DOHH2 (cell line): Measurements from ENCODE around the gene PPP1R3G.

Experiments
- H3F3A ChIP-seq: fragments of 200-600 bp; sonication (generic), shearing (Covaris generic); 2 replicates; pipeline ENCODE4 v1.6.0; 2016; ENCODE audit warnings: antibody characterized with exemption, mild to moderate bottlenecking; ENCODE audit not compliant: control insufficient read depth, insufficient read depth
- H3K27ac ChIP-seq: fragments of 200-600 bp; sonication (generic); 2 replicates; pipeline ENCODE4 v1.5.1; 2014; ENCODE audit warnings: low read depth, mild to moderate bottlenecking, low read length, moderate library complexity
- H3K27me3 ChIP-seq: fragments of 200-600 bp; sonication (generic); 2 replicates; pipeline ENCODE4 v1.6.1; 2014; ENCODE audit warnings: mild to moderate bottlenecking, low read length, mixed read lengths; ENCODE audit not compliant: control insufficient read depth
- H3K36me3 ChIP-seq: fragments of 200-600 bp; sonication (generic); 2 replicates; pipeline ENCODE4 v1.6.1; 2014; ENCODE audit warnings: mild to moderate bottlenecking, low read length, moderate library complexity, mixed read lengths; ENCODE audit not compliant: control insufficient read depth
- H3K4me1 ChIP-seq: fragments of 200-600 bp; sonication (generic); 2 replicates; pipeline ENCODE4 v1.6.1; 2014; ENCODE audit warnings: mild to moderate bottlenecking, low read length, mixed read lengths; ENCODE audit not compliant: control insufficient read depth
- H3K4me2 ChIP-seq: fragments of 200-600 bp; sonication (generic); 2 replicates; pipeline ENCODE4 v1.6.0; 2014; ENCODE audit warnings: mild to moderate bottlenecking, low read length, moderate library complexity
- H3K4me3 ChIP-seq: fragments of 200-600 bp; sonication (generic); 2 replicates; pipeline ENCODE4 v1.5.1; 2014; ENCODE audit warnings: mild to moderate bottlenecking, low read length, mixed read lengths
- H3K79me2 ChIP-seq: fragments of 200-600 bp; sonication (generic); 2 replicates; pipeline ENCODE4 v1.6.1; 2014; ENCODE audit warnings: mild to moderate bottlenecking, low read length, mixed read lengths; ENCODE audit not compliant: control insufficient read depth
- H3K9me2 ChIP-seq: fragments of 200-600 bp; sonication (generic); replicated peaks from 2 replicates; pipeline ENCODE4 v1.6.1; 2014; ENCODE audit warnings: mild to moderate bottlenecking, low read length, mixed read lengths; ENCODE audit not compliant: control insufficient read depth
- H3K9me3 ChIP-seq: fragments of 200-600 bp; sonication (generic); 2 replicates; pipeline ENCODE4 v1.6.1; 2014; ENCODE audit warnings: antibody characterized with exemption, low read length, mixed read lengths; ENCODE audit not compliant: control insufficient read depth, insufficient read depth
- H4K20me1 ChIP-seq: fragments of 200-600 bp; sonication (generic); 2 replicates; pipeline ENCODE4 v1.6.0; 2014; ENCODE audit warnings: low read depth, mild to moderate bottlenecking, antibody characterized with exemption, low read length, moderate library complexity; ENCODE audit not compliant: control insufficient read depth, insufficient read depth
- CTCF ChIP-seq: fragments of 200-600 bp; sonication (generic); IDR thresholded peaks from one replicate; pipeline ENCODE4 v1.5.1; 2014; ENCODE audit warnings: antibody characterized with exemption, mild to moderate bottlenecking, low read depth, low read length; ENCODE audit not compliant: poor library complexity, severe bottlenecking
- EZH2phosphoT487 ChIP-seq: fragments of 200-600 bp; sonication (generic); IDR thresholded peaks from 2 replicates; pipeline ENCODE4 v1.6.1; 2017; ENCODE audit warnings: borderline replicate concordance, mild to moderate bottlenecking, antibody characterized with exemption, low read length, moderate library complexity, mixed read lengths

PPP1R3G gene

DNA sequence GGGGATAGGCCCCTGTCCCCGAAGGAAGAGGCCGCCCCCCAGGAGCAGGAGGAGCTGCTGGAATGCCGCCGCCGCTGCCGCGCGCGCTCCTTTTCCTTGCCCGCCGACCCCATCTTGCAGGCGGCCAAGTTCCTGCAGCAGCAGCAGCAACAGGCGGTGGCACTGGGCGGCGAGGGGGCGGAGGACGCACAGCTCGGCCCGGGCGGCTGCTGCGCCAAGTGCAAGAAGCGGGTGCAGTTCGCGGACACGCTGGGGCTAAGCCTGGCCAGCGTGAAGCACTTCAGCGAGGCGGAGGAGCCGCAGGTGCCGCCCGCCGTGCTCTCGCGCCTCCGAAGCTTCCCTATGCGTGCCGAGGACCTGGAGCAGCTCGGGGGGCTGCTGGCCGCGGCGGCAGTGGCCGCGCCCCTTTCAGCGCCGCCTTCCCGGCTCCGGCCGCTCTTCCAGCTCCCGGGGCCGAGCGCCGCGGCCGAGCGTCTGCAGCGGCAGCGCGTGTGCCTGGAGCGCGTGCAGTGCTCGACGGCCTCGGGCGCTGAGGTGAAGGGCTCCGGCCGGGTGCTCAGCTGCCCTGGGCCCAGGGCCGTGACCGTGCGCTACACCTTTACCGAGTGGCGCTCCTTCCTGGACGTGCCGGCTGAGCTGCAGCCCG, 630 bp downstream of the PPP1R3G start:
- Histone ChIP-seq H3K27ac (no peak overlapping the region), H3K27me3 (peaks cover 59% of the 10 kb centered on the region), H3K9me3 (no peaks in the 10 kb centered on the region), H3K4me2 (peak overlapping the region; percentile 55), H3F3A (no peaks in the 10 kb centered on the region), H3K4me3 (peak overlapping the region; percentile 41), H3K79me2 (no peaks in the 10 kb centered on the region), H3K36me3 (no peaks in the 10 kb centered on the region), H4K20me1 (no peaks in the 10 kb centered on the region), H3K4me1 (peaks cover 18% of the 10 kb centered on the region), H3K9me2 (no peaks in the 10 kb centered on the region)
- TF ChIP-seq EZH2phosphoT487 (peak; percentile 15; the same call in 1 of the 2 replicates), CTCF (no peak)

GRCh38 chr6:5086294-5086890, 1.3 kb downstream of the PPP1R3G start:
- Histone ChIP-seq H4K20me1 (no peaks in the 10 kb centered on the region), H3K79me2 (no peaks in the 10 kb centered on the region), H3K27ac (no peak overlapping the region), H3K9me3 (no peaks in the 10 kb centered on the region), H3K4me3 (no peak overlapping the region), H3F3A (no peaks in the 10 kb centered on the region), H3K9me2 (no peaks in the 10 kb centered on the region), H3K36me3 (no peaks in the 10 kb centered on the region), H3K27me3 (peaks cover 64% of the 10 kb centered on the region), H3K4me2 (no peak overlapping the region), H3K4me1 (peaks cover 24% of the 10 kb centered on the region)
- TF ChIP-seq CTCF (no peak), EZH2phosphoT487 (no peak)

GRCh38 chr6:5087389-5087788, 2.2 kb downstream of the PPP1R3G start:
- Histone ChIP-seq H3F3A (no peaks in the 10 kb centered on the region), H3K9me2 (no peaks in the 10 kb centered on the region), H4K20me1 (no peaks in the 10 kb centered on the region), H3K27ac (no peak overlapping the region), H3K4me2 (no peak overlapping the region), H3K79me2 (no peaks in the 10 kb centered on the region), H3K36me3 (no peaks in the 10 kb centered on the region), H3K4me1 (peaks cover 31% of the 10 kb centered on the region), H3K27me3 (peaks cover 66% of the 10 kb centered on the region), H3K9me3 (no peaks in the 10 kb centered on the region), H3K4me3 (no peak overlapping the region)
- no peak for TF ChIP-seq CTCF
- TF ChIP-seq EZH2phosphoT487 = no peak
